Measurements from ENCODE around the gene POLD4. TPM values are rescaled to one million over a fixed set of nuclear protein-coding genes. Genes with fewer than 3 reads are reported as not detected.

POLD4 gene
- total RNA-seq, 2 experiments from 2014 or later, result 31.7 to 39.5 TPM

DNA sequence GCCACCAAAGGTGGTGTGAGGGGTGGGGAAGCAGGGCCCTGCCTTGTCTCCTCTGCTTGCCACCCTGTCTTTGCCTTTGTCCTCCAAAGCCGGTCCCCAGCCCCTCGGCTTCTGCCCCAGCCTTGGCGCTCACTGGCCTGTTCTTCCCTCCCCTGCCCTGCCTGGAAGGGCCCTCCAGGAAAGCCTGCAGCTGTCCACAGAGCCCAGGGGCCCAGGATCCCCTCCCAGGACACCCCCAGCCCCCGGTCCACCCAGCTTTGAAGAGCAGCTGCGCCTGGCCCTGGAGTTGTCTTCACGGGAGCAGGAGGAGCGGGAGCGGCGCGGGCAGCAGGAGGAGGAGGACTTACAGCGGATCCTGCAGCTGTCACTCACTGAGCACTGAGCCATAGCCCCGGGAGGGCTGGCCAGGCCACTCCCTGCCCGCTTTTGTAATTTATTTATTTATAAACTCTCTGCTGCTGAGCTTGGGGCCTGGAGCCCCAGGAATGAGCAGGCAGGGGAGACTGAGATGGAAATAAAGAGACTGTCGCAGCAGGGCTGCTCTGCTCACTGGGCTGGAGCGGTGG, 51.3 kb downstream of the POLD4 start:
- intact Hi-C loops (cut with DNase I, micrococcal nuclease), result no loop called here
- peaks cover 41% of the 10 kb centered on the region for H3K36me3 Mint-ChIP-seq (ENCODE audit: low read depth)
- no peaks in the 10 kb centered on the region for H3K27me3 Mint-ChIP-seq
- no peak overlapping the region for H3K4me3 ChIP-seq (ENCODE audit: low read length)
- TF ChIP-seq, protein P1, sequence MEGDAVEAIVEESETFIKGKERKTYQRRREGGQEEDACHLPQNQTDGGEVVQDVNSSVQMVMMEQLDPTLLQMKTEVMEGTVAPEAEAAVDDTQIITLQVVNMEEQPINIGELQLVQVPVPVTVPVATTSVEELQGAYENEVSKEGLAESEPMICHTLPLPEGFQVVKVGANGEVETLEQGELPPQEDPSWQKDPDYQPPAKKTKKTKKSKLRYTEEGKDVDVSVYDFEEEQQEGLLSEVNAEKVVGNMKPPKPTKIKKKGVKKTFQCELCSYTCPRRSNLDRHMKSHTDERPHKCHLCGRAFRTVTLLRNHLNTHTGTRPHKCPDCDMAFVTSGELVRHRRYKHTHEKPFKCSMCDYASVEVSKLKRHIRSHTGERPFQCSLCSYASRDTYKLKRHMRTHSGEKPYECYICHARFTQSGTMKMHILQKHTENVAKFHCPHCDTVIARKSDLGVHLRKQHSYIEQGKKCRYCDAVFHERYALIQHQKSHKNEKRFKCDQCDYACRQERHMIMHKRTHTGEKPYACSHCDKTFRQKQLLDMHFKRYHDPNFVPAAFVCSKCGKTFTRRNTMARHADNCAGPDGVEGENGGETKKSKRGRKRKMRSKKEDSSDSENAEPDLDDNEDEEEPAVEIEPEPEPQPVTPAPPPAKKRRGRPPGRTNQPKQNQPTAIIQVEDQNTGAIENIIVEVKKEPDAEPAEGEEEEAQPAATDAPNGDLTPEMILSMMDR (IDR thresholded peaks at IDR 0.05), result no peak
- H3K27me3 ChIP-seq (ENCODE audit: control insufficient read depth in 1 of 2, insufficient read depth in 2 of 2, low read length in 2 of 2), result no peaks in the 10 kb centered on the region
- H3K4me1 ChIP-seq (ENCODE audit: insufficient read depth, low read length), result peaks cover 33% of the 10 kb centered on the region
- POLR2A ChIA-PET, result interaction anchor here (0.5 to 5.6 kb wide), 14 partner anchors 8 to 182 kb away, joined by 3 to 54 read pairs (median 8); partner anchors contain the start of genes ANKRD13D, GRK2, POLD4 and TBC1D10C
- H3K36me3 ChIP-seq (ENCODE audit: insufficient read depth, low read length), result peaks cover 42% of the 10 kb centered on the region
- H3K27ac ChIP-seq (ENCODE audit: low read depth in 1 of 2, low read length in 2 of 2), result no peak overlapping the region
- no peak overlapping the region for H3K27ac Mint-ChIP-seq
- CTCF ChIA-PET, result interaction anchor here (1.7 to 4.6 kb wide), 2 partner anchors 15 to 40 kb away, joined by 4 to 21 read pairs; no protein-coding TSS in a partner anchor
- H3K9me3 ChIP-seq (ENCODE audit: control insufficient read depth in 1 of 2, insufficient read depth in 1 of 2, low read length in 2 of 2), result no peaks in the 10 kb centered on the region
- H3K9me3 Mint-ChIP-seq, result no peaks in the 10 kb centered on the region
- H3K4me3 Mint-ChIP-seq, result peak overlapping the region; percentile 65
- DNase-seq, result peak in 1 of 14 experiments; percentile 2
- H3K4me1 Mint-ChIP-seq (ENCODE audit: low read depth), result peaks cover 9% of the 10 kb centered on the region
- no peak for ATAC-seq (ENCODE audit: poor library complexity)

DNA sequence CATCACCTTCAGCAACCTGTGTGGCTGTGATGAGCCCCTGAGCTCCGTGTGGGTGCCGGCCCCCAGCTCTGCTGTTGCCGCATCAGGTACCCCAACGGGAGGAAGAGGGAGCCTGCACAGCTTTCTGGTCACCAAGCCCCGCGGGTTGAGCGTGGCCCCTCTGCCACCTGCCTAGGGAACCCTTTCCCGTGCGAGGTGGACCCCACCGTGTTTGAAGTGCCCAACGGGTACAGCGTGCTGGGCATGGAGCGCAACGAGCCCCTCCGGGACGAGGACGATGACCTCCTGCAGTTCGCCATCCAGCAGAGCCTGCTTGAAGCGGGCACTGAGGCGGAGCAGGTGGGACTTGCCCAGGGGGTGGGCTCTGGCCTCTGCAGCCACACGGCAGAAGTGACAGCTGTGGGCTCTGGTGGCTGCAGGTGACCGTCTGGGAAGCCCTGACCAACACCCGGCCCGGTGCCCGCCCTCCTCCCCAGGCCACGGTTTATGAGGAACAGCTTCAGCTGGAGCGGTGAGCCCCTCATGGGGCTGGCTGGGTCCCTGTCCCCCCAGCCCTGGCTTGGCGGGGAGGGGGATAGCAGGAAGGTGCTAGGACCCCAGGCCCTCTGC, 51.9 kb downstream of the POLD4 start:
- Histone ChIP-seq H3K36me3 (ENCODE audit: insufficient read depth, low read length) (peaks cover 48% of the 10 kb centered on the region), H3K27ac (ENCODE audit: low read depth in 1 of 2, low read length in 2 of 2) (no peak overlapping the region), H3K4me3 (ENCODE audit: low read length) (no peak overlapping the region), H3K4me1 (ENCODE audit: insufficient read depth, low read length) (peaks cover 37% of the 10 kb centered on the region), H3K27me3 (ENCODE audit: control insufficient read depth in 1 of 2, insufficient read depth in 2 of 2, low read length in 2 of 2) (no peaks in the 10 kb centered on the region), H3K9me3 (ENCODE audit: control insufficient read depth in 1 of 2, insufficient read depth in 1 of 2, low read length in 2 of 2) (peaks cover 0 to 4% of the 10 kb centered on the region in 2 experiments)
- Mint-ChIP-seq H3K27ac (no peak overlapping the region), H3K4me3 (no peak overlapping the region), H3K27me3 (no peaks in the 10 kb centered on the region), H3K36me3 (ENCODE audit: low read depth) (peaks cover 47% of the 10 kb centered on the region), H3K9me3 (peaks cover 3% of the 10 kb centered on the region), H3K4me1 (ENCODE audit: low read depth) (peaks cover 15% of the 10 kb centered on the region)
- ATAC-seq (ENCODE audit: poor library complexity) (no peak), DNase-seq (peak in 2 of 14 experiments; percentile 2 to 32)
- TF ChIP-seq, protein P1 (IDR thresholded peaks at IDR 0.05), result no peak
- POLR2A ChIA-PET, result interaction anchor here (0.7 to 5.6 kb wide), 5 partner anchors 11 to 51 kb away, joined by 3 to 54 read pairs (median 4); partner anchors contain the start of genes ANKRD13D and POLD4
- intact Hi-C loops (cut with DNase I, micrococcal nuclease), result no loop called here
- CTCF ChIA-PET, result interaction anchor here (2.1 to 4.6 kb wide), 2 partner anchors 16 kb away, joined by 5 to 21 read pairs; no protein-coding TSS in a partner anchor

Other genes with a start within 250 kb of the POLD4 start
- gene KDM2A, start 234.3 kb downstream of the POLD4 start, total RNA-seq, result 100 to 1,000 TPM; 410 to 412 TPM
- gene GRK2, start 87.1 kb downstream of the POLD4 start, total RNA-seq, result 100 to 1,000 TPM; 309 to 325 TPM
- 100 to 1,000 TPM; 160 to 161 TPM for gene ANKRD13D, start 64.2 kb downstream of the POLD4 start, total RNA-seq
- 1 to 10 TPM; 8.5 to 8.8 TPM for gene SSH3, start 50.0 kb downstream of the POLD4 start, total RNA-seq
- gene CLCF1, start 20.1 kb upstream of the POLD4 start, total RNA-seq, result 1 to 10 TPM; 6.0 to 6.9 TPM
- 10 to 100 TPM; 19.3 to 20.3 TPM for gene RAD9A, start 38.4 kb upstream of the POLD4 start, total RNA-seq
- 10 to 100 TPM; 42.0 to 45.5 TPM for gene PPP1CA, start 48.3 kb upstream of the POLD4 start, total RNA-seq
- gene TBC1D10C, start 50.5 kb upstream of the POLD4 start, total RNA-seq, result 100 to 1,000 TPM; 205 to 212 TPM
- 1 to 10 TPM; 9.9 to 10.0 TPM for gene CARNS1, start 62.1 kb upstream of the POLD4 start, total RNA-seq
- 10 to 100 TPM; 69.3 to 72.0 TPM for gene RPS6KB2, start 74.9 kb upstream of the POLD4 start, total RNA-seq
- 100 to 1,000 TPM; 129 to 134 TPM for gene PTPRCAP, start 84.1 kb upstream of the POLD4 start, total RNA-seq
- gene CORO1B, start 89.9 kb upstream of the POLD4 start, total RNA-seq, result 10 to 100 TPM; 25.8 to 30.2 TPM
- gene GPR152, start 99.2 kb upstream of the POLD4 start, total RNA-seq, result not detected
- 1 to 10 TPM; 7.5 to 8.5 TPM for gene CABP4, start 101.8 kb upstream of the POLD4 start, total RNA-seq
- 10 to 100 TPM; 49.9 to 52.4 TPM for gene TMEM134, start 115.7 kb upstream of the POLD4 start, total RNA-seq
- gene AIP, start 129.5 kb upstream of the POLD4 start, total RNA-seq, result 100 to 1,000 TPM; 115 to 117 TPM
- 10 to 100 TPM; 90.0 to 94.8 TPM for gene PITPNM1, start 151.8 kb upstream of the POLD4 start, total RNA-seq
- gene CDK2AP2, start 154.6 kb upstream of the POLD4 start, total RNA-seq, result 10 to 100 TPM; 19.5 to 22.0 TPM
- gene CABP2, start 169.9 kb upstream of the POLD4 start, total RNA-seq, result not detected
- 10 to 100 TPM; 60.1 to 62.8 TPM for gene GSTP1, start 230.3 kb upstream of the POLD4 start, total RNA-seq